Smooth muscle cell (in vitro differentiated cells): Measurements from ENCODE around the gene RIPOR2. TPM values are rescaled to one million over a fixed set of nuclear protein-coding genes. Genes with fewer than 3 reads are reported as not detected.

ENCODE experiments used
- DNase-seq: peaks from one replicate; lab custom pipeline; 2025; ENCODE audit not compliant: unreplicated experiment; lab: John Stamatoyannopoulos, UW
- H2AFZ ChIP-seq: fragments of 200-600 bp; sonication (generic); 2 replicates; pipeline ENCODE4 v1.6.0; 2016; ENCODE audit warnings: antibody characterized with exemption, low read depth, mild to moderate bottlenecking
- H3F3A ChIP-seq: fragments of 200-600 bp; sonication (generic); 2 replicates; pipeline ENCODE4 v1.6.0; 2017; ENCODE audit warnings: antibody characterized with exemption, low read depth
- H3K27ac ChIP-seq: fragments of 200-600 bp; sonication (generic); 2 replicates; pipeline ENCODE4 v1.5.1; 2016; ENCODE audit warnings: low read depth, mild to moderate bottlenecking
- H3K27me3 ChIP-seq: fragments of 200-600 bp; sonication (generic); 2 replicates; pipeline ENCODE4 v1.6.1; 2016; ENCODE audit warnings: low read depth, mild to moderate bottlenecking
- H3K36me3 ChIP-seq: fragments of 200-600 bp; sonication (generic); 2 replicates; pipeline ENCODE4 v1.5.1; 2016; ENCODE audit warnings: low read depth
- H3K4me1 ChIP-seq: fragments of 200-600 bp; sonication (generic); 2 replicates; pipeline ENCODE4 v1.5.1; 2016; ENCODE audit warnings: low read depth
- H3K4me2 ChIP-seq: fragments of 200-600 bp; sonication (generic); 2 replicates; pipeline ENCODE4 v1.6.0; 2016; ENCODE audit warnings: mild to moderate bottlenecking
- H3K4me3 ChIP-seq: fragments of 200-600 bp; sonication (generic); 2 replicates; pipeline ENCODE4 v1.5.1; 2016; ENCODE audit warnings: mild to moderate bottlenecking
- H3K79me2 ChIP-seq: fragments of 200-600 bp; sonication (generic); 2 replicates; pipeline ENCODE4 v1.6.0; 2016; ENCODE audit warnings: low read depth, mild to moderate bottlenecking
- H3K9ac ChIP-seq: fragments of 200-600 bp; sonication (generic); 2 replicates; pipeline ENCODE4 v1.6.0; 2016; ENCODE audit warnings: low read depth
- H3K9me3 ChIP-seq: fragments of 200-600 bp; sonication (generic); replicated peaks from 2 replicates; pipeline ENCODE4 v1.5.1; 2016; ENCODE audit warnings: low read depth
- H4K20me1 ChIP-seq: fragments of 200-600 bp; sonication (generic); 2 replicates; pipeline ENCODE4 v1.6.0; 2016; ENCODE audit warnings: low read depth
- WGBS: methylation state at CpG from one replicate; pipeline ENCODE4 v1.1.7; 2016; ENCODE audit warnings: low lambda C conversion rate; 5-methylcytosine and 5-hydroxymethylcytosine counted together
- polyA plus RNA-seq: library from polyadenylated mRNA; unstranded; fragments of >200 nt; fragmentation: Nextera tagmentation; extraction: Ambion mirVana; gene quantifications from 2 replicates; pipeline ENCODE4 v1.2.1, GENCODE V29; 2016
- total RNA-seq: library from RNA; depleted of rRNA; stranded (reverse); fragments of >200 nt; gene quantifications from 2 replicates; pipeline ENCODE4 v1.2.3, GENCODE V29; 2014
- TF ChIP-seq, protein P1 (sequence below): fragments of 200-600 bp; sonication (generic); IDR thresholded peaks from 2 replicates; pipeline ENCODE4 v1.5.1; 2017; ENCODE audit warnings: borderline replicate concordance, mild to moderate bottlenecking, antibody characterized with exemption; ENCODE audit not compliant: insufficient read depth, poor library complexity, severe bottlenecking

The RIPOR2 gene
- total and polyA plus RNA-seq, 2 experiments from 2014 or later = 2.3 to 5.6 TPM

DNA sequence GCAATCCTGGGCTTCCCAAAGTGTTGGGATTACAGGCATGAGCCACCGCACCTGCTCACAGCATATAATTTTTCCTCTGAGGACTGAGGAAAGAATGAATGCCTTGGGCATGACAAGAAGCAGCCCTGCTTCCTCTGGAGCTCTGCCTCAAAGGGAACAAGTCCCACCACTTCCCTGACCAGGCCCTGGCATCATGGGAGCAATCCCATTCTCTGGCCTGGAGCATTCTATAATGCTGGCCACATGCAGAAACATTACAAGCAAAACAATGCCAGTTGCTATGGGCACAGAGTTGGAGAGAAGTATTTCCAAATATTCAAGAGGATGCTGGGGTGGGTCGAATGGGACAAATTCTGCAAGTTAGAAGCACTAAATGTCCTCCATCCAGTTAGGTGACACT lies 95.6 kb downstream of the RIPOR2 start:
- TF ChIP-seq, protein P1, sequence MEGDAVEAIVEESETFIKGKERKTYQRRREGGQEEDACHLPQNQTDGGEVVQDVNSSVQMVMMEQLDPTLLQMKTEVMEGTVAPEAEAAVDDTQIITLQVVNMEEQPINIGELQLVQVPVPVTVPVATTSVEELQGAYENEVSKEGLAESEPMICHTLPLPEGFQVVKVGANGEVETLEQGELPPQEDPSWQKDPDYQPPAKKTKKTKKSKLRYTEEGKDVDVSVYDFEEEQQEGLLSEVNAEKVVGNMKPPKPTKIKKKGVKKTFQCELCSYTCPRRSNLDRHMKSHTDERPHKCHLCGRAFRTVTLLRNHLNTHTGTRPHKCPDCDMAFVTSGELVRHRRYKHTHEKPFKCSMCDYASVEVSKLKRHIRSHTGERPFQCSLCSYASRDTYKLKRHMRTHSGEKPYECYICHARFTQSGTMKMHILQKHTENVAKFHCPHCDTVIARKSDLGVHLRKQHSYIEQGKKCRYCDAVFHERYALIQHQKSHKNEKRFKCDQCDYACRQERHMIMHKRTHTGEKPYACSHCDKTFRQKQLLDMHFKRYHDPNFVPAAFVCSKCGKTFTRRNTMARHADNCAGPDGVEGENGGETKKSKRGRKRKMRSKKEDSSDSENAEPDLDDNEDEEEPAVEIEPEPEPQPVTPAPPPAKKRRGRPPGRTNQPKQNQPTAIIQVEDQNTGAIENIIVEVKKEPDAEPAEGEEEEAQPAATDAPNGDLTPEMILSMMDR = no peak
- no peaks in the 10 kb centered on the region for H4K20me1 ChIP-seq
- no peak overlapping the region for H3K9ac ChIP-seq
- H3K9me3 ChIP-seq = no peaks in the 10 kb centered on the region
- H3K79me2 ChIP-seq = no peaks in the 10 kb centered on the region
- H3K27me3 ChIP-seq = no peaks in the 10 kb centered on the region
- no peak overlapping the region for H3K4me2 ChIP-seq
- no peak overlapping the region for H2AFZ ChIP-seq
- no peaks in the 10 kb centered on the region for H3K4me1 ChIP-seq
- H3K36me3 ChIP-seq = no peaks in the 10 kb centered on the region
- no peak for DNase-seq
- H3K4me3 ChIP-seq = no peak overlapping the region
- H3K27ac ChIP-seq = no peak overlapping the region
- 83% methylated on average over 2 of the region's 2 CpGs for WGBS
- no peaks in the 10 kb centered on the region for H3F3A ChIP-seq

DNA sequence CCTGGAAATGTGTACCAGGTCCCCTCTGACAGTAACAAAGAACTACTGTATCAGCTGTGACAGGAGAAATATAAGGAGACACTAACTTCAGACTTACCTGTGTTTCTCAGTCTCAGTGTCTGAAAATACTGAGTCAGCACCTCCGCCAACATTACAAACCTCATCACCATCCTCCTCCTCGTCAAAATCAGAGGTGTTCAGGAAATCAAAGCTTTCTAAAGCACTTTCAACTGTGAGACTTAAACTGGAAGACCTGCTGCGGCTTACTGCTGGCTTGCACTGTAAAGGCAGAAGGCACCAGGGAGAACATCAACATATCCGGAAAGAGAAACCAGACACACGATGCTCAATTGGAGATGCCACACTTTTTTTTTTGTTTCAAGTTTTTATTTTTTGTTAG lies 96.8 kb downstream of the RIPOR2 start:
- no peaks in the 10 kb centered on the region for H3K36me3 ChIP-seq
- TF ChIP-seq, protein P1 = no peak
- no peaks in the 10 kb centered on the region for H3K9me3 ChIP-seq
- no peaks in the 10 kb centered on the region for H3K4me1 ChIP-seq
- no peak overlapping the region for H3K4me3 ChIP-seq
- no peak overlapping the region for H2AFZ ChIP-seq
- no peak overlapping the region for H3K27ac ChIP-seq
- no peaks in the 10 kb centered on the region for H3K27me3 ChIP-seq
- no peak overlapping the region for H3K4me2 ChIP-seq
- DNase-seq = no peak
- H3K9ac ChIP-seq = no peak overlapping the region
- no peaks in the 10 kb centered on the region for H4K20me1 ChIP-seq
- WGBS = 94% methylated on average over 5 of the region's 5 CpGs
- H3F3A ChIP-seq = no peaks in the 10 kb centered on the region
- H3K79me2 ChIP-seq = no peaks in the 10 kb centered on the region

DNA sequence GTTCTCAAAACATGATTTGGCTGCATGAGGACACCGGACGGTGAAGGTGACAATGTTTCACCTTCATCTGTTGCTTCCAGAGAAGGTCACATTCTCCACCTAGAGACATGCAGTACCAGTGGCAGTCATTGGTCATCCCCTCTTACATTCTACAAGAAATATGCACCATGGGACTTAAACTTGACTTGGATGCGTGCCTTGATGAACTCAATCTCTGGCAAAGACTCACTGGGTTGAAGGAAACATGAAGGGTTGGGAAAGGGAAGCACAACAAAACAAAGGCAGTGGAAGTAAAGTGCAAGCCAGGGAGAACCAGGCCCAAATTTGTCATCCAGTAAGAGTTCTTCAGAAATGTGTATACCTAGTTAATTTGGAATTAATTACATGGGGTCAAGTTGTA lies 97.7 kb downstream of the RIPOR2 start:
- no peak overlapping the region for H3K27ac ChIP-seq
- no peak overlapping the region for H3K4me2 ChIP-seq
- H3K27me3 ChIP-seq = no peaks in the 10 kb centered on the region
- H2AFZ ChIP-seq = no peak overlapping the region
- no peaks in the 10 kb centered on the region for H4K20me1 ChIP-seq
- H3F3A ChIP-seq = no peaks in the 10 kb centered on the region
- no peaks in the 10 kb centered on the region for H3K9me3 ChIP-seq
- TF ChIP-seq, protein P1 = no peak
- H3K79me2 ChIP-seq = no peaks in the 10 kb centered on the region
- H3K36me3 ChIP-seq = no peaks in the 10 kb centered on the region
- H3K4me1 ChIP-seq = no peaks in the 10 kb centered on the region
- H3K9ac ChIP-seq = no peak overlapping the region
- WGBS = 100% methylated on average over 3 of the region's 3 CpGs
- no peak for DNase-seq
- no peak overlapping the region for H3K4me3 ChIP-seq

DNA sequence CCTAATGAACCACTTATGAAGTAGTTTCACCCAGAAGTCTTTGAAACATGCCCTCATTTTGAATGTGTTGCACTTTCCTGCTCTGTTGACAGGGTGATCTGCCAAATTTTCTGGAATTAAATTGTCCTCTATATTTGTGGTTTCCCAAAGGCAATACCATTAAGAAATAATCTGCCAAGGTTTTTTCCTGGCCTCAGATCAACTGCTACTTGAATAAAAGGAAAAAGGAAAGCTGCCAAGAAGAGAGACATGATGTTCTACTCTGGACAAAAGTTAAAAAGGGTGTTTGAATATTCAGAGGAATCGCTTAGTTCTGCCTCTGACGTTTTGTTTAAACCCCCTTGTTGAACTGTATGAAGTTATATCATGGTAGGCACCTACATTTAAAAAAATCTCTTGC lies 99.7 kb downstream of the RIPOR2 start:
- WGBS = 91% methylated on average over 2 of the region's 2 CpGs
- H2AFZ ChIP-seq = no peak overlapping the region
- H3K9me3 ChIP-seq = no peaks in the 10 kb centered on the region
- no peak overlapping the region for H3K4me3 ChIP-seq
- no peak overlapping the region for H3K9ac ChIP-seq
- no peaks in the 10 kb centered on the region for H3K36me3 ChIP-seq
- no peaks in the 10 kb centered on the region for H3K79me2 ChIP-seq
- no peaks in the 10 kb centered on the region for H3K27me3 ChIP-seq
- TF ChIP-seq, protein P1 = no peak
- no peaks in the 10 kb centered on the region for H4K20me1 ChIP-seq
- no peak overlapping the region for H3K4me2 ChIP-seq
- no peaks in the 10 kb centered on the region for H3K4me1 ChIP-seq
- H3K27ac ChIP-seq = no peak overlapping the region
- DNase-seq = no peak
- H3F3A ChIP-seq = no peaks in the 10 kb centered on the region
